Transverse colon (tissue), 3 donors: ENCODE measurements around the gene SLFN14.

Source experiments
- CTCF ChIP-seq, 5 experiments: fragments of 200-600 bp in 3 of 5; fragments of 450-650 bp in 2 of 5; sonication (generic) in 3 of 5; IDR thresholded peaks; 1 replicate in 2 of 5; 2 replicates in 3 of 5; pipeline ENCODE4 v1.5.1; 2016 to 2017; ENCODE audit warnings: antibody characterized with exemption in 5 of 5, inconsistent platforms in 3 of 5, mild to moderate bottlenecking in 2 of 5, moderate library complexity in 1 of 5
- POLR2A ChIP-seq: fragments of 450-650 bp; IDR thresholded peaks from one replicate; pipeline ENCODE4 v1.6.1; 2016; ENCODE audit warnings: antibody characterized with exemption, mild to moderate bottlenecking, moderate library complexity

- TF ChIP-seq CTCF (IDR thresholded peaks at IDR 0.05) (no peak), POLR2A (no peak)
Measured at GRCh38 chr17:35529866-35530265, 30.8 kb downstream of the SLFN14 start.
